ENCODE results near the gene LMNA. TPM values are rescaled to one million over a fixed set of nuclear protein-coding genes. Genes with fewer than 3 reads are reported as not detected.

LMNA gene
- total RNA-seq, 1 donor from 2014 or later = 901 TPM

- DNase-seq (ENCODE audit: low spot score) = no peak
Measured at GRCh38 chr1:156081180-156081916, 33.2 kb upstream of the LMNA start.

GRCh38 chr1:156081917-156082308, 32.6 kb upstream of the LMNA start:
- no peak for DNase-seq (ENCODE audit: low spot score)

GRCh38 chr1:156082309-156083091, 32.0 kb upstream of the LMNA start, which contains the start of gene MEX3A:
Gene MEX3A (minus strand): TSS chr1:156082465. CDS start chr1:156081998, 467 bp downstream.
- DNase-seq (ENCODE audit: low spot score) = no peak

GRCh38 chr1:156083800-156084790, 30.4 kb upstream of the LMNA start:
- DNase-seq (ENCODE audit: low spot score) = no peak

GRCh38 chr1:156086256-156086662, 28.3 kb upstream of the LMNA start:
- no peak for DNase-seq (ENCODE audit: low spot score)

GRCh38 chr1:156089704-156090103, 24.8 kb upstream of the LMNA start:
- DNase-seq (ENCODE audit: low spot score) = no peak

GRCh38 chr1:156090138-156090839, 24.2 kb upstream of the LMNA start:
- DNase-seq (ENCODE audit: low spot score) = no peak

- DNase-seq (ENCODE audit: low spot score) = peak; percentile 95
Measured at GRCh38 chr1:156090840-156091188, 23.7 kb upstream of the LMNA start.

GRCh38 chr1:156091610-156092009, 22.9 kb upstream of the LMNA start:
- no peak for DNase-seq (ENCODE audit: low spot score)

GRCh38 chr1:156095906-156096508, 18.5 kb upstream of the LMNA start:
- no peak for DNase-seq (ENCODE audit: low spot score)

- peak; percentile 96 for DNase-seq (ENCODE audit: low spot score)
Measured at GRCh38 chr1:156096640-156097391, 17.7 kb upstream of the LMNA start.

- no peak for DNase-seq (ENCODE audit: low spot score)
Measured at GRCh38 chr1:156097499-156098178, 16.9 kb upstream of the LMNA start.

- no peak for DNase-seq (ENCODE audit: low spot score)
Measured at GRCh38 chr1:156098784-156099183, 15.7 kb upstream of the LMNA start.

GRCh38 chr1:156099282-156099681, 15.2 kb upstream of the LMNA start:
- no peak for DNase-seq (ENCODE audit: low spot score)

- DNase-seq (ENCODE audit: low spot score) = no peak
Measured at GRCh38 chr1:156100205-156100995, 14.1 kb upstream of the LMNA start.

- no peak for DNase-seq (ENCODE audit: low spot score)
Measured at GRCh38 chr1:156101880-156102279, 12.6 kb upstream of the LMNA start.

- DNase-seq (ENCODE audit: low spot score) = no peak
Measured at GRCh38 chr1:156102633-156103511, 11.6 kb upstream of the LMNA start.
